ENCODE measurements around the gene SRSF3. TPM values are rescaled to one million over a fixed set of nuclear protein-coding genes. Genes with fewer than 3 reads are reported as not detected.

The SRSF3 gene
- 438 TPM for total RNA-seq

DNA sequence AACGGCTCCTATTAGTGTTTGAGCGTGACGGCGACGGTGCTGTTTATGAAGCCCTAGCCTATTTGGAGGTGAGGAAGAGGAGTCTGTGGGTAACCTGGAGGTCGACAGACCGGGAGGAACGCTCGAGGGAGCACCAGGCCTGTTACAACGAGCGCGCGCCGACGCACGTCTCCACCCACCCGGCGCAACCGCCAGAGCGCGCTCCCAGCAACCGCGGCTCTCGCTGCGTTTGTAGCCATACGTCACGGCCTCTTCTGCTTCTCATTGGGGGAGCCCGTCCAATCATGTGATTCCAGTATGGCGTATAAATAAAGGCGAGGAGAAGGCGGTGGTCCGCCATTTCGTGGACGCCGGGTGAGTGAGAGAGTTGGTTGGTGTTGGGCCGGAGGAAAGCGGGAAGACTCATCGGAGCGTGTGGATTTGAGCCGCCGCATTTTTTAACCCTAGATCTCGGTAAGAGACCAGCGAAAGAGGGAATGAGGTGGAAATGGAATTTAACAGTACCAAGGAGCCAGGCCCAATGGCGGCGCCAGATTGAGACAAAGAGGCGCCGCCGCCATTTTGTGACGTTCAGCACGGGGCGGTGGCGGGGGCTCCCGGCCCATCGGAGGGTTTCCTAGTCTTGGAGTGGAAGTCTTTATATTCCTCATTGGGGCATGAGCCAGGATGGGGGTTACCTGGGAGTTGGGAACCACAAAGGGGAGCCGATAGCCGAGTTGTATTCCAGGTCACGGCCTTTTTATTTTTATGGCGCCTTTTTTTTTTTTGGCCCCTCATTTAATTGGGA, at the start of gene SRSF3:
Gene SRSF3, plus strand, starts transcription at position 334 of the 787 bp plus-strand sequence. CDS start 2,401 bp downstream, outside the sequence.
- Histone ChIP-seq H3K9me3 (ENCODE audit: low read depth, low read length) (no peaks in the 10 kb centered on the region), H3K4me3 (ENCODE audit: low read length) (peak within 1 kb of the TSS; percentile 100), H3K4me1 (ENCODE audit: insufficient read depth, low read length) (peaks cover 55% of the 10 kb centered on the region), H3K27me3 (ENCODE audit: insufficient read depth, low read length) (no peaks in the 10 kb centered on the region)

DNA sequence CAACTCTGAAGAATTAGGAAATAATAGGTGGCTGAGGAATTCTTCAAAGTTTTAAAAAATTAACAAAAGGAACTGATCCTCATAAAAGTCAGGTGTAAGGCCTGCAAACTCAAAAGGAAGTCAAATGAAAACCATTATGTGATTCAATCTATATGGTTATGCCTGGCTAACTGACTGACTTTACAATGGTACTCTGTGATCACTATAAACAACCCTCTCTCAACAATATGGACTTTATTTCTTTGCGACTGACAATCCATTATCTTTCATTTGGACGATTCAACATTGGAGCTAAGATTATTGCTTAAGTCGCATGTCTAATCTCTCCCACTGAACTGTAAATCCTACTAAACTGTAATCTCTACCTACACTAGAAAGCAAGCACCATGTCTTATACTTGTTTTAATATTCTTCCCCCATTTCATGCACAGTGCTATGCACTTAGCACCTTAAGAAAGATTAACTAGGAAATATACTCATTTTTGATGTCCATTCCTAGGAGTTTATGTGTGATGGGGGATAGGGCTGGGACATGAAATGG, 48.3 kb upstream of the SRSF3 start:
- H3K9me3 ChIP-seq (ENCODE audit: low read depth, low read length) = no peaks in the 10 kb centered on the region
- H3K4me1 ChIP-seq (ENCODE audit: insufficient read depth, low read length) = peaks cover 56% of the 10 kb centered on the region
- H3K27me3 ChIP-seq (ENCODE audit: insufficient read depth, low read length) = no peaks in the 10 kb centered on the region
- peak overlapping the region; percentile 100 for H3K4me3 ChIP-seq (ENCODE audit: low read length)

DNA sequence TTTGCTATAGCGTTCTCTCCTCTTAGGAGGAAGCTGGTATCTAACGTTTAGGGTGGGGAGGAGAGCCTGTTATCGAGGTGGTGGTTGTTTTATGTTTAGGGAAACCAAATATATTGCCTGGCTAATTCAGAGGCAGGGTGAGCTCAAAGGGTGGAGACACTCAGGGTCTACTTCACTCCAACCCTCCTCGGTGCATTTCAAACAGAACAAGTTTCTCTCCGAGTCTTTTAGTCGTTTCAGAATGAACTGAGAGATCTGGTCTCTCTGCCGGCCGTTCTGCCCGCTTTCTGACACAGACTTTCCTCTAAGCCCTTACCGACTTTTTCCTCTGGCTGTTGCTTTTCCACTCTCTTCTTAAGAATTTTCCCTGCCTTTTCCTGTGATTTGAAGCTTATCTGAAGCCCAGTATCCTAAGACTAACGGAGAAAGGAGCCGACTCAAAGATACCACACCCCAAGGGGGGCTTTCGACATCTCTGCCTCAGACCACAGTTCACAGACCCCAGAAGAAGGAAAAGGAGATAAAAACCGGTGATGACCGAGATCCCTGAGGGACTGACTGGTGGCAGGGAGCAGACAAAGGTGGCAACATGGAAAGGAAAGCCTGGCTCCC, 47.7 kb upstream of the SRSF3 start:
- Histone ChIP-seq H3K9me3 (ENCODE audit: low read depth, low read length) (no peaks in the 10 kb centered on the region), H3K27me3 (ENCODE audit: insufficient read depth, low read length) (no peaks in the 10 kb centered on the region), H3K4me1 (ENCODE audit: insufficient read depth, low read length) (peaks cover 52% of the 10 kb centered on the region), H3K4me3 (ENCODE audit: low read length) (peak overlapping the region; percentile 100)

DNA sequence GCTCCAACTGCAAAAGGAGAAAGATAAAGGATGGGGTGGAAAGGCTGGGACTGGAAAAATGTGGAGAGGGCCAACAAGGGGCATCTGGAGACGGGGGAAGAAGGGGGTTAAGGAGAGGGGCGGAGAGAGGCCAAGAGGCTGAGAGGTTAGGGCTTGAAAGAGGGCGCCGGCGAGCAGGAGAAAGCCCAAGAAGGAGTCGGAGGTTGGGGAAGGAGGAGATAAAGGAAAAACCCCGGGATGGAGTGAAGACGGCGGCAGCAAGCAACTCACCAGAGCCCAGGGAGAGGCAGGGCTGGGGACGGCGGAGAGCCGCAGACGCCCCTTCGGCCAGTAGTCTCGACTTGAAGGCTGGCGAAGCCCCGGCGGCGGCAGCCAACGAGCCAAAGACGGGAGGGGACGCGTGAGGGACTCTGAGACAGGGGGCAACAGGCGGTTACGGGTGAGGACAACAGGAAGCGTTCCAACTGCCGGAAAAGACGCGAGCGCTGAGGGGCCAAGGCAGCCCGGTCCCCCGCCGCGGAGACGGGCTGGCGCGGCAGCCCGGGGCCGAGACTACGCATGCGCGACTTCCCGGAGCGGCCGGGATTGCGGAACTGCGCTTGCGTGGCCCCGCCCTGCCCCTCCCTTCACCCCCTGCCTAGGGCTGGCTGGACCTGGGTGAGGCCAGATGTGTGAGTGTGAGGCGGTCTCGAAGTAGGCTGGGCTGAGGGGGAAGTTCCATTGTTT, 47.1 kb upstream of the SRSF3 start, which contains the start of gene STK38:
Gene STK38, minus strand, starts transcription at position 560 of the 726 bp plus-strand sequence. CDS start 7,277 bp downstream, outside the sequence.
- Histone ChIP-seq H3K27me3 (ENCODE audit: insufficient read depth, low read length) (no peaks in the 10 kb centered on the region), H3K4me1 (ENCODE audit: insufficient read depth, low read length) (peaks cover 45% of the 10 kb centered on the region), H3K9me3 (ENCODE audit: low read depth, low read length) (no peaks in the 10 kb centered on the region), H3K4me3 (ENCODE audit: low read length) (peak within 1 kb of the TSS; percentile 100)

DNA sequence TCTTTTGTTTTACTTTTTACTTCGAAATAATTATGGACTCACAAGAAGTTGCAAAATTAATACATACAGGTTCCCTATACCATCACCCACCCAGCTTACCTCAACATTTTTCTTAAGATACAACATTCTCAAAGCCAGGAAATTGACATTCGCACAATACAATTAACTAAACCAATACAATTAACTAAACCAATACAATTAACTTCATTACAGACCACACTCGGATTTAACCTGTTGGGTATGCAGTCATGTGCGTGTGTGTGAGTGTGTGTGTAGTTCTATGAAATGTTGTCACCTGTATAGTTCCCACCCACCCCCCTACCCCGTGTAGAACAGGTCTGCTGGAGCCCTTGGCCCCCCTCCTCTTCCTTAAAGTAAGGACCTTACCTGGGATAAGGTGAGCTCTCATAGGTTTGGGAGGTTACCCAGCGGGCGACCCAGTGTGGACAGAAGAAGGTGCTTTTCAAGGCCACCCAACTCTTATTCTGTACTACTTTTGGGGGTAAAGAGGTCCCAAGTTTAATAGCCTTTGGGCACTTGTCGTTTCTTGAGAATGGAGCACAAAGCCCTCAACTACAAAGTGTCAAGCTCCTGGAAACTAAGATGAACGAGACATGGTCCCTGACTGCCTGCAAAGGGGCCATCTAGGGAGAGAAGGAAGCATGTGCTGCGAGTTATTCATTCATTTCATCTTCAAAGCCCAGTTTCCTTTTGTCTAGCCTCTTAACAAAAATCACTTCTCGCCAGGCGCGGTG, 46.3 kb upstream of the SRSF3 start:
- Histone ChIP-seq H3K9me3 (ENCODE audit: low read depth, low read length) (no peaks in the 10 kb centered on the region), H3K4me3 (ENCODE audit: low read length) (peak overlapping the region; percentile 100), H3K4me1 (ENCODE audit: insufficient read depth, low read length) (peaks cover 38% of the 10 kb centered on the region), H3K27me3 (ENCODE audit: insufficient read depth, low read length) (no peaks in the 10 kb centered on the region)

DNA sequence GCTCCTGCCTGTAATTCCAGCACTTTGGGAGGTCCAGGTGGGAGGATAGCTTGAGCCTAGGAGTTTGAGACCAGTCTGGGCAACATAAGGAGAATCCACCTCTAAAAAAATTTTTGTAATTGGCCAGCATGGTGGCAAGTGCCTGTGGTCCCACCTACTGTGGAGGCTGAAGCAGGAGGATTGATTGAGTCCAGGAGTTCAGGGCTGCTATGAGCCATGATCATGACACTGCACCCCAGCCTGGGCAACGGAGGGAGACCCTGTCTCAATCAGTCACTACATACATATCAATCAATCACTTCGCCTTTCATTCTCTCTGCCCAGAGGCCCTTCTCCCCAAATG, 45.8 kb upstream of the SRSF3 start:
- H3K4me1 ChIP-seq (ENCODE audit: insufficient read depth, low read length) = peaks cover 33% of the 10 kb centered on the region
- H3K9me3 ChIP-seq (ENCODE audit: low read depth, low read length) = no peaks in the 10 kb centered on the region
- H3K27me3 ChIP-seq (ENCODE audit: insufficient read depth, low read length) = no peaks in the 10 kb centered on the region
- no peak overlapping the region for H3K4me3 ChIP-seq (ENCODE audit: low read length)

DNA sequence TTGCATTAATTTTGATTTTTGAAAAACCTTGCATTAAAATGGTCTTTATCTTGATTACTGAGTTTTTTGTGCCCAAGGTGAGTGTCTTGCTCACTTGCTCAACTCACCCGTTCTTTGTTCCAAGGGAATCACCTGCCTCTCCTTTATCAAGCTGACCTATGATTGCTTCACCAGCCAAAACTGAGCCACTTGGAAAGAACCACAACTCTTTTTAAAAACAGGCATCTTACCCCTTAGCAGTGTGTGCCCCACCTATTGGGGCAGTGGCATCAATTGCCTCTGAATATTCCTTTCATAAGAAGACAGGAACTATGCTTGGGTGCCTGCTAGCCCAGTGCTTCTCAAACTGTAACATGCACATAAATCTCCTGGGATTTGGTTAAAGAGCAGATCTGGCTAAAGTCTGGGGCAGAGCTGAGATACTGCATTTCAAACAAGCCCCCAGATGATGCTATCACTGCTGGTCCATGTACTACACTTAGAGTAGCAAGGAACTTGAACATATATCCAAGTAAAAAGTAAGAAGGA, 43.6 kb upstream of the SRSF3 start:
- Histone ChIP-seq H3K4me3 (ENCODE audit: low read length) (no peak overlapping the region), H3K27me3 (ENCODE audit: insufficient read depth, low read length) (no peaks in the 10 kb centered on the region), H3K4me1 (ENCODE audit: insufficient read depth, low read length) (peaks cover 18% of the 10 kb centered on the region), H3K9me3 (ENCODE audit: low read depth, low read length) (no peaks in the 10 kb centered on the region)

DNA sequence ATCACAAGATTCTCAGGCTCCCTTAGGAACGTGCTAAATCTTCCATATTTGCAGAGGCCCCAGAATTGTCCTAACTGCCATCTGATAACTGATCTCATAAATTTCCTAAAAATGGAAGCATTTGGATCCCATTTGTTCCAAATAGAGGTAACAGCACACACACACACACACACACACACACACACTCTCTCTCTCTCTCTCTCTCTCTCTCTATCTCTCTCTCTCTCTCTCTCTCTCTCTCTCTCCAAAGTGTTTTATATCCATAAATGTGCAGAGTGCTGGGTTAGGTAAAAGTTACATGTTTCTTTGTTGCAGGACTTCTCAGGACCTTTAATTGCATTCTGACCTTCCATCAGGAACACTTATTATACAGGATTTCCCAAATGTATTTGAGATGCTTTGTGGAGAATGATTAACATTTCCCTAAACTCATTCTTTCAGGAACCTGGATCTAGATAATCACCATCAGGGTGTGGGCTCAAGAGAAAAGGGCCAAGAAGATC, 38.4 kb upstream of the SRSF3 start:
- Histone ChIP-seq H3K4me3 (ENCODE audit: low read length) (no peak overlapping the region), H3K27me3 (ENCODE audit: insufficient read depth, low read length) (no peaks in the 10 kb centered on the region), H3K9me3 (ENCODE audit: low read depth, low read length) (no peaks in the 10 kb centered on the region), H3K4me1 (ENCODE audit: insufficient read depth, low read length) (peaks cover 32% of the 10 kb centered on the region)

DNA sequence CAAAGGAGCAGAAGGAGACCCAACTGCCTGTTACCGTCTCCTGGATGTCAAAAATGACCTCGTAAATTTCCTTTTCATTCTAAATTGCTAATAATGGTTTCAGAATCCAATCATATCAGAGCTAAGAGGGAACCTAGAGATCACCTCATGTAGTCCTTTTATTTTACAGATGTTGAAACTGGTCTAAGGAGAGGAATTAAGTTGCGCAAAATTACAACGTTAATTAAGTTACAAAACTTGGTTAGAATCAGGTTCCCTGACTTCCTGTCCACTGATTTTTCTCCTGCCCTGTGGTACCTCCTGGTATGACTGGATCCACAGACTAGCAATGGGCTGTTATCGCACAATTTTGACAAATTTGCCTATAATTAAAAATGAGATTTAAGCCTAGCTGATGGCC, 37.9 kb upstream of the SRSF3 start:
- H3K4me1 ChIP-seq (ENCODE audit: insufficient read depth, low read length) = peaks cover 32% of the 10 kb centered on the region
- no peaks in the 10 kb centered on the region for H3K27me3 ChIP-seq (ENCODE audit: insufficient read depth, low read length)
- H3K4me3 ChIP-seq (ENCODE audit: low read length) = no peak overlapping the region
- H3K9me3 ChIP-seq (ENCODE audit: low read depth, low read length) = no peaks in the 10 kb centered on the region

DNA sequence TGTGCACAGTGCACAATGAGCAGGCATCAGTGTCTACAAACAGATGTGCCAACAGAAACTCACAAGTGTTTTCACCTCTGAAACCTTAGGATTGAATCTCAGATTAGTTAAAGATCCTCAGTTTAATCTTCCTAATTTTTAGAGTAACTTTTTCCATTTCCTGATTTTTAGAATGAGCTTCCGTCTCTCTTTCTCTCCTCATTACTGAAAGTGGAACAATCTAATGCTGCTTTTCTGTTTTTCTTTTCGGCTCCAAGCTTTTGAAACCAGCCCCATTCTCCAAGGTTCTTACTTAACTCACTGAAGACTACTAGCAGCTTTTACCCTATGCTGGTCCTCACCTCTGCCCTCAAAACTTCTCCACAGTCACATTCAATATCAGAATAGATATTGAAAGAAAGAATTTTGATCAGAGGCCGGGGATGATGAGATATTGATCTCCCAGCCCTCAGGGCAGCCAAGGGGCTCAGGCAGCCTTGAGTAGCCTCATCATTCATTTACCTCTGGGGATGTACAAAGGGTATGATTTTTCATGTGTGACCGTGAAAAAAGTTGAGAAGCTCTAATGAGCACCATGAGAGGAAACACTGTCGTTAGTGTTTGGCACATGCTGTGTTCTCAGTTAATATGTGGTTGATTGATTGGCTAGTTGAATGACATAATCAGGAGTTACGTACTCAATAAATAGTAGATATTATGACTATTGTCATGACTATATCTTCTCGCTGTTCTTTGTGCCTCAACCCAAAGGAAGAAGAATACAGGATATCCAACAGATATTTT, 35.0 kb upstream of the SRSF3 start:
- peaks cover 32% of the 10 kb centered on the region for H3K4me1 ChIP-seq (ENCODE audit: insufficient read depth, low read length)
- H3K9me3 ChIP-seq (ENCODE audit: low read depth, low read length) = no peaks in the 10 kb centered on the region
- no peak overlapping the region for H3K4me3 ChIP-seq (ENCODE audit: low read length)
- no peaks in the 10 kb centered on the region for H3K27me3 ChIP-seq (ENCODE audit: insufficient read depth, low read length)

DNA sequence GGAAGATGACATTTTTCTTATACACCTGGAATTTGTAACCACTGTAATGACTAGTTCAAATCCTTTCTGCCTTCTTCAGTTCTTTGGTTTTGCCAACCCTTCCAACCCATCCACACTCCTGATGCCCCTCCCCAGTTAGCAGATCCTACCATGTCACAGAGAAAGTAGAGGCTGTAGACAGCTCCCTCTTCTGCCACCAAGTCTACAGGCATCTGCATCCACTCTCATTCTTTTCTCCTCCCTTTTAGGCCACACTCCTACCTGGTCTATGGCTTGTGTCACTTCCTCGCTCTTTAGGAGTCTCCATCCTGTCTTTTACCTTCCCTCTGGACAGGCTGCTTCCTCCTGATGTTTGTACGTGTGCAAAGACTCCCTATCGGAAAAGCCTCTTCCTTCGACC, 33.3 kb upstream of the SRSF3 start:
- no peak overlapping the region for H3K4me3 ChIP-seq (ENCODE audit: low read length)
- peaks cover 32% of the 10 kb centered on the region for H3K4me1 ChIP-seq (ENCODE audit: insufficient read depth, low read length)
- no peaks in the 10 kb centered on the region for H3K27me3 ChIP-seq (ENCODE audit: insufficient read depth, low read length)
- H3K9me3 ChIP-seq (ENCODE audit: low read depth, low read length) = no peaks in the 10 kb centered on the region

DNA sequence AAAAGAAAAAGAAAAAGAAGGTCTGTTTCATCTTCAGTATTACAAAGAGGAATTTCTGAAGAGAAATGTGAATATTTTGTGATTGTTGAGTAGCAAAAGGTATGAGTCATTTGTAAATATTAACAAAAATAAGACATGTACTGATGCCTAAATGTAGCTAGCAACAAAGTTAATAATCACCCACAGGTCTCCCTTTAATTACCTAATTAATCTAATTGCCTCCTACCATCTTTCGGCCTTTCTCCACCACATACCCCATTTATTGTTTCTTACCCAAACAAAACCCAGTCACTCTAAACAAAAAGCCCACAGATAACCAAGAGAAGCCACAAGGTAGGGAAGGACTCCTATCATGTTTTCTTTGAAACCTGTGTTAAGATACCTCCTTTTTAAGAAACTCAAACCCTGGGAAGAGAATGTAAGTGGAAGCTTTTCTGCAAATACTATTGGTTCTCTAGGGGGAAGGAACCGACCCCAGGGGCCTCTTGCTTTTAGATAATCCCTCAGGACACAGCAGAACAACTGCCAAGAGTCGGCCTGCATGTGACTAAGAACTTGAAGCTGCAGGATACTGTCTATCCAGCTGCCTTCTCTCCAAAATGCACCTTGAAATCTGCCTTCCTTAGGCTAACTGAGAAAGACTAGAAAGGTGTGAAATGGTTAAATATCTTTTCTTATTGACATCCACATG, 30.8 kb upstream of the SRSF3 start:
- Histone ChIP-seq H3K9me3 (ENCODE audit: low read depth, low read length) (no peaks in the 10 kb centered on the region), H3K4me3 (ENCODE audit: low read length) (no peak overlapping the region), H3K4me1 (ENCODE audit: insufficient read depth, low read length) (peaks cover 11% of the 10 kb centered on the region), H3K27me3 (ENCODE audit: insufficient read depth, low read length) (no peaks in the 10 kb centered on the region)

DNA sequence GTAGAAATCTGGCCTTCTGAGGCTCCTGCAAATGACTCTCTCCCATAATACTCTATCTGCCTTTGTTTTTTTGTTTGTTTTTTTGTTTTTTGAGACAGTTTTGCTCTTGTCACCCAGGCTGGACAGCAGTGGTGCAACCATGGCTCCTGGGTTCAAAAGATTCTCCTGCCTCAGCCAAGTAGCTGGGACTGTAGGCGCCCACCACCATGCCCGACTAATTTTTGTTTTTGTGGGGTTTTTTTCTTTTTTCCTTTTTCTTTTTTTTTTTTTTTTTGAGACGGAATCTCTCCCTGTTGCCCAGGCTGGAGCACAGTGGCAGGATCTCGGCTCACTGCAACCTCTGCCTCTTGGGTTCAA, 30.3 kb upstream of the SRSF3 start:
- no peaks in the 10 kb centered on the region for H3K9me3 ChIP-seq (ENCODE audit: low read depth, low read length)
- no peaks in the 10 kb centered on the region for H3K27me3 ChIP-seq (ENCODE audit: insufficient read depth, low read length)
- no peak overlapping the region for H3K4me3 ChIP-seq (ENCODE audit: low read length)
- H3K4me1 ChIP-seq (ENCODE audit: insufficient read depth, low read length) = peaks cover 6% of the 10 kb centered on the region
